GM12878 (cell line): Measurements from ENCODE around the gene CLN6.

Source experiments
- CTCF ChIP-seq, 3 experiments: IDR thresholded peaks in 2 of 3; conservative IDR thresholded peaks in 1 of 3; 2 replicates each; pipeline ENCODE4 v1.5.1; 2011; ENCODE audit warnings: low read depth in 3 of 3, low read length in 3 of 3, mild to moderate bottlenecking in 3 of 3, control low read depth in 2 of 3, moderate library complexity in 2 of 3, inconsistent platforms in 1 of 3, mixed read lengths in 1 of 3; ENCODE audit not compliant: control insufficient read depth in 2 of 3, insufficient read depth in 1 of 3; ENCODE audit errors: extremely low read depth in 1 of 3
- FOXM1 ChIP-seq: IDR thresholded peaks from 2 replicates; pipeline ENCODE4 v1.6.1; 2012; ENCODE audit warnings: low read depth, mild to moderate bottlenecking, inconsistent platforms, low read length, moderate library complexity
- POLR2AphosphoS5 ChIP-seq: IDR thresholded peaks from 2 replicates; pipeline ENCODE4 v1.6.1; 2011; ENCODE audit warnings: mild to moderate bottlenecking, low read length, inconsistent platforms
- PRDM15 ChIP-seq: fragments of 450-650 bp; formaldehyde crosslinking; IDR thresholded peaks from 2 replicates; pipeline ENCODE4 v1.4.0; 2020; ENCODE audit warnings: mild to moderate bottlenecking, moderate library complexity

- TF ChIP-seq POLR2AphosphoS5 (no peak), CTCF (IDR thresholded peaks at IDR 0.05 in 2 of 3, conservative IDR thresholded peaks at IDR 0.05 in 1 of 3; ENCODE audit: control insufficient read depth in 2 of 3, extremely low read depth in 1 of 3, insufficient read depth in 1 of 3, low read depth in 3 of 3, low read length in 3 of 3) (peak; percentile 80 to 91 (median 87)), PRDM15 (CRISPR knock-in tag) (no peak), FOXM1 (0 out of 2 replicates have a peak, but pooled peaks have one; percentile 30)
Observed at GRCh38 chr15:68252925-68253534, 23.5 kb upstream of the CLN6 start.
